HCT116 (cell line): ENCODE measurements around the gene CPA5. TPM values are rescaled to one million over a fixed set of nuclear protein-coding genes. Genes with fewer than 3 reads are reported as not detected.

Experiments used
- ATAC-seq: fragments of 200-7000 bp; cut with Tn5 transposase; 2 replicates; pipeline ENCODE4 v1.9.1; 2020; ENCODE audit warnings: mild to moderate bottlenecking, moderate library complexity
- BruUV-seq: library from RNA; stranded (reverse); fragments of 400-500 nt; replicated peaks from 2 replicates; lab custom pipeline; 2021; lab: Mats Ljungman, UMichigan
- CTCF ChIA-PET: fragments of 300-600 bp; sonication (Branson Sonifier 250); formaldehyde crosslinking; loops from one replicate; lab custom pipeline; 2021; ENCODE audit warnings: antibody characterized with exemption; lab: Charles Lee
- POLR2A ChIA-PET: fragments of 300-600, 350-600 bp; sonication (Branson Sonifier 250); formaldehyde crosslinking; loops from one replicate; lab custom pipeline; 2021; ENCODE audit warnings: antibody characterized with exemption; lab: Charles Lee
- RAD21 ChIA-PET, 2 experiments: fragments of 300-600 bp; sonication (Branson Sonifier 250); formaldehyde crosslinking; loops; one replicate each; lab custom pipeline; 2023; ENCODE audit warnings: low total read pairs in 2 of 2; ENCODE audit not compliant: uncharacterized antibody in 2 of 2, unreplicated experiment in 2 of 2, low non-redundant PET in 1 of 2; lab: Charles Lee
- DNase-seq: peaks from one replicate; pipeline ENCODE4 v3.0.0-alpha.2; 2010; ENCODE audit warnings: low read depth, low spot score
- H2AFZ ChIP-seq: fragments of 200-600 bp; shearing (Covaris generic), sonication (generic); 2 replicates; pipeline ENCODE4 v1.6.1; 2017; ENCODE audit warnings: low read depth, mixed run types, mixed read lengths, antibody characterized with exemption, low read length; ENCODE audit not compliant: poor library complexity, severe bottlenecking
- H3K27ac ChIP-seq: 2 replicates; pipeline ENCODE4 v1.5.1; 2012; ENCODE audit warnings: low read depth, low read length
- H3K27me3 ChIP-seq: fragments of 200-600 bp; sonication (generic); 2 replicates; pipeline ENCODE4 v1.6.1; 2016; ENCODE audit warnings: mixed run types, low read length, mixed read lengths; ENCODE audit not compliant: insufficient read depth
- H3K36me3 ChIP-seq, 2 experiments: fragments of 200-500 bp in 1 of 2; fragments of 200-600 bp in 1 of 2; sonication (Bioruptor generic) in 1 of 2; sonication (generic) in 1 of 2; 2 replicates each; pipeline versions ENCODE4 v1.5.1 to v1.6.1; 2014 to 2016; ENCODE audit warnings: low read length in 2 of 2, inconsistent platforms in 1 of 2, mixed read lengths in 1 of 2, mixed run types in 1 of 2; ENCODE audit not compliant: insufficient read depth in 2 of 2, control insufficient read depth in 1 of 2
- H3K4me1 ChIP-seq, 2 experiments: fragments of 200-600 bp in 1 of 2; sonication (generic) in 1 of 2; 2 replicates each; pipeline versions ENCODE4 v1.5.1 to v1.6.1; 2012 to 2017; ENCODE audit warnings: low read length in 2 of 2, inconsistent platforms in 1 of 2, mild to moderate bottlenecking in 1 of 2, mixed read lengths in 1 of 2, mixed run types in 1 of 2, moderate library complexity in 1 of 2; ENCODE audit not compliant: insufficient read depth in 2 of 2, control insufficient read depth in 1 of 2
- H3K4me2 ChIP-seq: fragments of 200-600 bp; sonication (generic); 2 replicates; pipeline ENCODE4 v1.6.1; 2017; ENCODE audit warnings: mixed run types, low read length, mixed read lengths
- H3K4me3 ChIP-seq, 2 experiments: fragments of 200-600 bp in 1 of 2; sonication (generic) in 1 of 2; replicated peaks in 1 of 2; 2 replicates each; pipeline ENCODE4 v1.5.1; 2011 to 2016; ENCODE audit warnings: low read length in 2 of 2, control low read depth in 1 of 2, low read depth in 1 of 2, mild to moderate bottlenecking in 1 of 2, mixed read lengths in 1 of 2, mixed run types in 1 of 2
- H3K79me2 ChIP-seq: fragments of 200-600 bp; sonication (generic); 2 replicates; pipeline ENCODE4 v1.6.1; 2017; ENCODE audit warnings: mild to moderate bottlenecking, mixed run types, low read length, moderate library complexity, mixed read lengths; ENCODE audit not compliant: insufficient read depth
- H3K9ac ChIP-seq: fragments of 200-600 bp; sonication (generic); 2 replicates; pipeline ENCODE4 v1.6.1; 2016; ENCODE audit warnings: low read length, mixed read lengths
- H3K9me2 ChIP-seq: fragments of 200-600 bp; sonication (generic), shearing (Covaris generic); 2 replicates; pipeline ENCODE4 v1.6.1; 2017; ENCODE audit warnings: mixed run types, mild to moderate bottlenecking, moderate library complexity; ENCODE audit not compliant: insufficient read depth
- H3K9me3 ChIP-seq, 2 experiments: fragments of 200-500 bp in 1 of 2; fragments of 200-600 bp in 1 of 2; sonication (Bioruptor generic) in 1 of 2; sonication (generic) in 1 of 2; 2 replicates each; pipeline ENCODE4 v1.6.1; 2014 to 2017; ENCODE audit warnings: low read length in 2 of 2, mixed read lengths in 2 of 2, inconsistent platforms in 1 of 2, low read depth in 1 of 2, mild to moderate bottlenecking in 1 of 2, mixed run types in 1 of 2, moderate library complexity in 1 of 2; ENCODE audit not compliant: control insufficient read depth in 1 of 2, insufficient read depth in 1 of 2
- H4K20me1 ChIP-seq: fragments of 200-600 bp; sonication (generic), shearing (Covaris generic); 2 replicates; pipeline ENCODE4 v1.6.1; 2017; ENCODE audit warnings: mixed run types, mild to moderate bottlenecking, moderate library complexity; ENCODE audit not compliant: insufficient read depth
- CBX3 ChIP-seq: IDR thresholded peaks from 2 replicates; pipeline ENCODE4 v1.6.1; 2012; ENCODE audit warnings: low read depth
- CEBPB ChIP-seq: IDR thresholded peaks from 2 replicates; pipeline ENCODE4 v1.6.1; 2012; ENCODE audit warnings: low read depth
- EGR1 ChIP-seq: IDR thresholded peaks from 2 replicates; pipeline ENCODE4 v1.6.1; 2012; ENCODE audit warnings: low read depth
- ELF1 ChIP-seq: IDR thresholded peaks from 2 replicates; pipeline ENCODE4 v1.6.1; 2012; ENCODE audit warnings: low read depth, borderline replicate concordance
- EZH2 ChIP-seq: fragments of 200-600 bp; sonication (generic); IDR thresholded peaks from 2 replicates; pipeline ENCODE4 v1.6.1; 2017; ENCODE audit warnings: antibody characterized with exemption, mixed run types
- EZH2phosphoT487 ChIP-seq: fragments of 200-600 bp; IDR thresholded peaks from 2 replicates; pipeline ENCODE4 v1.6.1; 2018; ENCODE audit warnings: antibody characterized with exemption, borderline replicate concordance
- FOSL1 ChIP-seq: IDR thresholded peaks from 2 replicates; pipeline ENCODE4 v1.6.1; 2012; ENCODE audit warnings: low read depth
- JUND ChIP-seq: IDR thresholded peaks from 2 replicates; pipeline ENCODE4 v1.6.1; 2012
- POLR2A ChIP-seq: IDR thresholded peaks from 2 replicates; pipeline ENCODE4 v1.7.0; 2011; ENCODE audit warnings: borderline replicate concordance; ENCODE audit not compliant: insufficient read depth, insufficient read length; ENCODE audit errors: extremely low read depth
- RAD21 ChIP-seq: IDR thresholded peaks from 2 replicates; pipeline ENCODE4 v1.6.1; 2012; ENCODE audit warnings: low read depth, mild to moderate bottlenecking
- YY1 ChIP-seq: IDR thresholded peaks from 2 replicates; pipeline ENCODE4 v1.6.1; 2011; ENCODE audit warnings: low read length, low read depth, moderate library complexity, mild to moderate bottlenecking; ENCODE audit not compliant: insufficient replicate concordance; ENCODE audit errors: extremely low read depth
- intact Hi-C: fragments of 100-400 bp; cut with micrococcal nuclease; formaldehyde crosslinking; loops from 2 replicates; pipeline ENCODE4 v1.10.0; 2022
- total RNA-seq: library from RNA; stranded (reverse); gene quantifications from one replicate; pipeline ENCODE4 v1.2.1, GENCODE V29; 2021; ENCODE audit not compliant: unreplicated experiment
- TF ChIP-seq, protein P1 (sequence below), 3 experiments: fragments of 200-600 bp in 1 of 3; sonication (generic) in 1 of 3; IDR thresholded peaks in 2 of 3; conservative IDR thresholded peaks in 1 of 3; 2 replicates each; pipeline ENCODE4 v1.5.1; 2012 to 2017; ENCODE audit warnings: low read depth in 2 of 3, low read length in 2 of 3, antibody characterized with exemption in 1 of 3, borderline replicate concordance in 1 of 3, control low read depth in 1 of 3, mild to moderate bottlenecking in 1 of 3, mixed read lengths in 1 of 3, mixed run types in 1 of 3, moderate library complexity in 1 of 3; ENCODE audit not compliant: insufficient read depth in 1 of 3
- TF ChIP-seq, protein P2 (sequence below): IDR thresholded peaks from 2 replicates; pipeline ENCODE4 v1.6.1; 2012
- TF ChIP-seq, protein P3 (sequence below): IDR thresholded peaks from 2 replicates; pipeline ENCODE4 v1.6.1; 2012; ENCODE audit warnings: low read depth
- TF ChIP-seq, protein P4 (sequence below): IDR thresholded peaks from 2 replicates; pipeline ENCODE4 v1.6.1; 2011; ENCODE audit warnings: mild to moderate bottlenecking, low read length, moderate library complexity; ENCODE audit not compliant: insufficient replicate concordance; ENCODE audit errors: extremely low read depth

CPA5 gene
- total RNA-seq, 1 experiment from 2014 or later = not detected

DNA sequence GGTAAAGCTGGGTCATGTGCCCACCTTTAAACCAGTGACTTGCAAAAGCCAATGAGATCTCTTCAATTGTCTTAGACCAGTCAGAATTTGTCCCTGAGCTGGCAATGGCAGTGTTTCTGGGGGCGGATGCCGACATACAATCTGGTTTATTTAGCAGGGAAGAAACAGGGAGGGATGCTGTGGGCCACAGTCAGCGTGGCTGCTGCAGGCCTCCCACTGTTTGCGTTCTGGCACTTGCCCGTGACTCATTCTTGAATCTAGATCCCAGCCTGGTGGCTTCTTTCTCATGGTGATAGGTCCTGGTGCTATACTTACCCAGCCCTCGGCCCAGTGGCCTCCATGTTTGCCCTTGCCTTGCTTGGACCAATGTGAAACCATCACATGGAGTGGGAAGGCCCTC, 32.6 kb downstream of the CPA5 start:
- Histone ChIP-seq H3K9ac (no peak overlapping the region), H3K36me3 (no peaks in the 10 kb centered on the region), H3K9me2 (no peaks in the 10 kb centered on the region), H3K4me2 (no peak overlapping the region), H2AFZ (no peak overlapping the region)
- no TSS peak for BruUV-seq
- DNase-seq = no peak
- ChIA-PET RAD21 (no interaction called here), POLR2A (no interaction called here)
- intact Hi-C loops = no loop called here
- TF ChIP-seq EZH2phosphoT487 (no peak), POLR2A (no peak), FOSL1 (no peak), EGR1 (no peak), CBX3 (no peak), RAD21 (no peak), CEBPB (no peak), YY1 (no peak), EZH2 (no peak), ELF1 (no peak), JUND (no peak)
- TF ChIP-seq, protein P1, sequence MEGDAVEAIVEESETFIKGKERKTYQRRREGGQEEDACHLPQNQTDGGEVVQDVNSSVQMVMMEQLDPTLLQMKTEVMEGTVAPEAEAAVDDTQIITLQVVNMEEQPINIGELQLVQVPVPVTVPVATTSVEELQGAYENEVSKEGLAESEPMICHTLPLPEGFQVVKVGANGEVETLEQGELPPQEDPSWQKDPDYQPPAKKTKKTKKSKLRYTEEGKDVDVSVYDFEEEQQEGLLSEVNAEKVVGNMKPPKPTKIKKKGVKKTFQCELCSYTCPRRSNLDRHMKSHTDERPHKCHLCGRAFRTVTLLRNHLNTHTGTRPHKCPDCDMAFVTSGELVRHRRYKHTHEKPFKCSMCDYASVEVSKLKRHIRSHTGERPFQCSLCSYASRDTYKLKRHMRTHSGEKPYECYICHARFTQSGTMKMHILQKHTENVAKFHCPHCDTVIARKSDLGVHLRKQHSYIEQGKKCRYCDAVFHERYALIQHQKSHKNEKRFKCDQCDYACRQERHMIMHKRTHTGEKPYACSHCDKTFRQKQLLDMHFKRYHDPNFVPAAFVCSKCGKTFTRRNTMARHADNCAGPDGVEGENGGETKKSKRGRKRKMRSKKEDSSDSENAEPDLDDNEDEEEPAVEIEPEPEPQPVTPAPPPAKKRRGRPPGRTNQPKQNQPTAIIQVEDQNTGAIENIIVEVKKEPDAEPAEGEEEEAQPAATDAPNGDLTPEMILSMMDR (IDR thresholded peaks at IDR 0.05 in 2 of 3, conservative IDR thresholded peaks at IDR 0.05 in 1 of 3; ENCODE audit: borderline replicate concordance in 1 of 3, insufficient read depth in 1 of 3, low read depth in 2 of 3, low read length in 2 of 3) = no peak
- TF ChIP-seq, protein P2, sequence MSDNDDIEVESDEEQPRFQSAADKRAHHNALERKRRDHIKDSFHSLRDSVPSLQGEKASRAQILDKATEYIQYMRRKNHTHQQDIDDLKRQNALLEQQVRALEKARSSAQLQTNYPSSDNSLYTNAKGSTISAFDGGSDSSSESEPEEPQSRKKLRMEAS = no peak
- TF ChIP-seq, protein P3, sequence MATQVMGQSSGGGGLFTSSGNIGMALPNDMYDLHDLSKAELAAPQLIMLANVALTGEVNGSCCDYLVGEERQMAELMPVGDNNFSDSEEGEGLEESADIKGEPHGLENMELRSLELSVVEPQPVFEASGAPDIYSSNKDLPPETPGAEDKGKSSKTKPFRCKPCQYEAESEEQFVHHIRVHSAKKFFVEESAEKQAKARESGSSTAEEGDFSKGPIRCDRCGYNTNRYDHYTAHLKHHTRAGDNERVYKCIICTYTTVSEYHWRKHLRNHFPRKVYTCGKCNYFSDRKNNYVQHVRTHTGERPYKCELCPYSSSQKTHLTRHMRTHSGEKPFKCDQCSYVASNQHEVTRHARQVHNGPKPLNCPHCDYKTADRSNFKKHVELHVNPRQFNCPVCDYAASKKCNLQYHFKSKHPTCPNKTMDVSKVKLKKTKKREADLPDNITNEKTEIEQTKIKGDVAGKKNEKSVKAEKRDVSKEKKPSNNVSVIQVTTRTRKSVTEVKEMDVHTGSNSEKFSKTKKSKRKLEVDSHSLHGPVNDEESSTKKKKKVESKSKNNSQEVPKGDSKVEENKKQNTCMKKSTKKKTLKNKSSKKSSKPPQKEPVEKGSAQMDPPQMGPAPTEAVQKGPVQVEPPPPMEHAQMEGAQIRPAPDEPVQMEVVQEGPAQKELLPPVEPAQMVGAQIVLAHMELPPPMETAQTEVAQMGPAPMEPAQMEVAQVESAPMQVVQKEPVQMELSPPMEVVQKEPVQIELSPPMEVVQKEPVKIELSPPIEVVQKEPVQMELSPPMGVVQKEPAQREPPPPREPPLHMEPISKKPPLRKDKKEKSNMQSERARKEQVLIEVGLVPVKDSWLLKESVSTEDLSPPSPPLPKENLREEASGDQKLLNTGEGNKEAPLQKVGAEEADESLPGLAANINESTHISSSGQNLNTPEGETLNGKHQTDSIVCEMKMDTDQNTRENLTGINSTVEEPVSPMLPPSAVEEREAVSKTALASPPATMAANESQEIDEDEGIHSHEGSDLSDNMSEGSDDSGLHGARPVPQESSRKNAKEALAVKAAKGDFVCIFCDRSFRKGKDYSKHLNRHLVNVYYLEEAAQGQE = no peak
- TF ChIP-seq, protein P4, sequence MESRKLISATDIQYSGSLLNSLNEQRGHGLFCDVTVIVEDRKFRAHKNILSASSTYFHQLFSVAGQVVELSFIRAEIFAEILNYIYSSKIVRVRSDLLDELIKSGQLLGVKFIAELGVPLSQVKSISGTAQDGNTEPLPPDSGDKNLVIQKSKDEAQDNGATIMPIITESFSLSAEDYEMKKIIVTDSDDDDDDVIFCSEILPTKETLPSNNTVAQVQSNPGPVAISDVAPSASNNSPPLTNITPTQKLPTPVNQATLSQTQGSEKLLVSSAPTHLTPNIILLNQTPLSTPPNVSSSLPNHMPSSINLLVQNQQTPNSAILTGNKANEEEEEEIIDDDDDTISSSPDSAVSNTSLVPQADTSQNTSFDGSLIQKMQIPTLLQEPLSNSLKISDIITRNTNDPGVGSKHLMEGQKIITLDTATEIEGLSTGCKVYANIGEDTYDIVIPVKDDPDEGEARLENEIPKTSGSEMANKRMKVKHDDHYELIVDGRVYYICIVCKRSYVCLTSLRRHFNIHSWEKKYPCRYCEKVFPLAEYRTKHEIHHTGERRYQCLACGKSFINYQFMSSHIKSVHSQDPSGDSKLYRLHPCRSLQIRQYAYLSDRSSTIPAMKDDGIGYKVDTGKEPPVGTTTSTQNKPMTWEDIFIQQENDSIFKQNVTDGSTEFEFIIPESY = no peak
- TF ChIP-seq, all 23 proteins: peak for 0
- ATAC-seq = no peak
- CTCF ChIA-PET = no interaction called here
- no peak overlapping the region for H3K27ac ChIP-seq
- no peaks in the 10 kb centered on the region for H3K27me3 ChIP-seq
- H3K4me3 ChIP-seq = no peak overlapping the region
- no peaks in the 10 kb centered on the region for H3K4me1 ChIP-seq
- no peaks in the 10 kb centered on the region for H3K79me2 ChIP-seq
- no peaks in the 10 kb centered on the region for H4K20me1 ChIP-seq
- no peaks in the 10 kb centered on the region for H3K9me3 ChIP-seq
